Neural crest cell (in vitro differentiated cells): ENCODE results near the gene SMG7. TPM values are rescaled to one million over a fixed set of nuclear protein-coding genes. Genes with fewer than 3 reads are reported as not detected.
A peak's percentile ranks its signal among the peaks of the same experiment; 100 is the strongest.

Experiments
- DNase-seq: peaks from one replicate; pipeline ENCODE4 v3.0.0; 2021; ENCODE audit warnings: low read depth, mixed read lengths, low spot score
- H3K27ac Mint-ChIP-seq: one replicate; pipeline ENCODE4 v1.8.0; 2021; ENCODE audit warnings: mild to moderate bottlenecking, mixed read lengths; ENCODE audit not compliant: unreplicated experiment
- H3K27me3 Mint-ChIP-seq: 2 replicates; pipeline ENCODE4 v1.8.0; 2021; ENCODE audit warnings: low read depth, mild to moderate bottlenecking, mixed read lengths
- H3K36me3 Mint-ChIP-seq: 2 replicates; pipeline ENCODE4 v1.8.0; 2021; ENCODE audit warnings: low read depth, mild to moderate bottlenecking, mixed read lengths
- H3K4me1 Mint-ChIP-seq: 2 replicates; pipeline ENCODE4 v1.8.0; 2021; ENCODE audit warnings: mixed read lengths
- H3K4me3 Mint-ChIP-seq: one replicate; pipeline ENCODE4 v1.8.0; 2021; ENCODE audit warnings: mild to moderate bottlenecking, mixed read lengths
- H3K9me3 Mint-ChIP-seq: 2 replicates; pipeline ENCODE4 v1.8.0; 2021; ENCODE audit warnings: mixed read lengths
- CTCF ChIP-seq: fragments of 200-600 bp; sonication (generic); conservative IDR thresholded peaks from 2 replicates; pipeline ENCODE4 v1.5.0; 2021; ENCODE audit warnings: antibody characterized with exemption, mild to moderate bottlenecking
- total RNA-seq: library from RNA; stranded (reverse); gene quantifications from 2 replicates; pipeline ENCODE4 v1.2.1, GENCODE V29; 2021

SMG7 gene
- total RNA-seq, 1 donor from 2014 or later: 72.4 TPM

- H3K27ac Mint-ChIP-seq: no peak overlapping the region
Observed at GRCh38 chr1:183544598-183545297, 72.4 kb downstream of the SMG7 start.

GRCh38 chr1:183546427-183546826, 74.1 kb downstream of the SMG7 start:
- Mint-ChIP-seq H3K4me1 (peaks cover 15% of the 10 kb centered on the region), H3K27ac (no peak overlapping the region), H3K27me3 (no peaks in the 10 kb centered on the region), H3K36me3 (peaks cover 6% of the 10 kb centered on the region), H3K9me3 (no peaks in the 10 kb centered on the region), H3K4me3 (no peak overlapping the region)
- no peak for TF ChIP-seq CTCF
- no peak for DNase-seq

More at GRCh38 chr1:183544598-183545297, 72.4 kb downstream of the SMG7 start:
- H3K36me3 Mint-ChIP-seq: peaks cover 3% of the 10 kb centered on the region
- no peak for DNase-seq
- H3K4me3 Mint-ChIP-seq: no peak overlapping the region
- no peaks in the 10 kb centered on the region for H3K9me3 Mint-ChIP-seq
- H3K27me3 Mint-ChIP-seq: no peaks in the 10 kb centered on the region
- no peak for TF ChIP-seq CTCF
- H3K4me1 Mint-ChIP-seq: peaks cover 15% of the 10 kb centered on the region

GRCh38 chr1:183548116-183548515, 75.8 kb downstream of the SMG7 start:
- Mint-ChIP-seq H3K4me3 (no peak overlapping the region), H3K9me3 (no peaks in the 10 kb centered on the region), H3K4me1 (peaks cover 15% of the 10 kb centered on the region), H3K27ac (no peak overlapping the region), H3K36me3 (peaks cover 2% of the 10 kb centered on the region), H3K27me3 (no peaks in the 10 kb centered on the region)
- TF ChIP-seq CTCF: no peak
- DNase-seq: no peak

GRCh38 chr1:183550915-183551314, 78.6 kb downstream of the SMG7 start:
- Mint-ChIP-seq H3K36me3 (peaks cover 2% of the 10 kb centered on the region), H3K9me3 (no peaks in the 10 kb centered on the region), H3K4me3 (no peak overlapping the region), H3K4me1 (peaks cover 15% of the 10 kb centered on the region), H3K27me3 (no peaks in the 10 kb centered on the region), H3K27ac (no peak overlapping the region)
- no peak for DNase-seq
- TF ChIP-seq CTCF: no peak

- Mint-ChIP-seq H3K9me3 (no peaks in the 10 kb centered on the region), H3K27me3 (no peaks in the 10 kb centered on the region), H3K36me3 (peaks cover 2% of the 10 kb centered on the region), H3K4me1 (peaks cover 8% of the 10 kb centered on the region), H3K27ac (peak overlapping the region; percentile 27), H3K4me3 (no peak overlapping the region)
- no peak for TF ChIP-seq CTCF
- DNase-seq: no peak
Observed at GRCh38 chr1:183551924-183552323, 79.6 kb downstream of the SMG7 start.
